Activated CD4-positive, CD25-positive, alpha-beta regulatory T cell treated with anti-CD3 and anti-CD28 coated beads, Interleukin-2, amount 50 U/mL, for 24 hours (primary cell): Measurements from ENCODE around the gene PKHD1.

ENCODE experiments used
- ATAC-seq, 2 donors: fragments of 150-1000 bp; cut with Tn5 transposase; one replicate each; pipeline ENCODE4 v1.10.0; 2021; ENCODE audit warnings: mild to moderate bottlenecking in 1 of 2, moderate library complexity in 1 of 2

Gene PKHD1

GRCh38 chr6:51777618-51778017, 309.8 kb downstream of the PKHD1 start:
- no peak for ATAC-seq

GRCh38 chr6:51775942-51776860, 311.2 kb downstream of the PKHD1 start:
- ATAC-seq, result no peak

DNA sequence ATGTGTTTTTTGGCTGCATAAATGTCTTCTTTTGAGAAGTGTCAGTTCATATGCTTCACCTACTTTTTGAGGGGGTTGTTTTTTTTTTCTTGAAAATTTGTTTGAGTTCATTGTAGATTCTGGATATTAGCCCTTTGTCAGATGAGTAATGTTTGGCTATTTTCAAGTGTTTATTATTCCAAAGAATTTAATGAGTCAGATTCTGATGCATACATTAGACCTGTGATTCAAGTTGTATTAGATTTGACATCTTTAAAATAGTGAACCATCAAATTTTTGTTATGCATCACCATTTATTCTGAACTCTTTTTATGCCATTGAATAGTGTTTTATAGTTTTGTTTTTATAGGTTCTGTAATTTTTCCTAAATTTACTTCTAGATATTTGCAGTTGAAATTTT, 319.3 kb downstream of the PKHD1 start:
- ATAC-seq, result no peak

DNA sequence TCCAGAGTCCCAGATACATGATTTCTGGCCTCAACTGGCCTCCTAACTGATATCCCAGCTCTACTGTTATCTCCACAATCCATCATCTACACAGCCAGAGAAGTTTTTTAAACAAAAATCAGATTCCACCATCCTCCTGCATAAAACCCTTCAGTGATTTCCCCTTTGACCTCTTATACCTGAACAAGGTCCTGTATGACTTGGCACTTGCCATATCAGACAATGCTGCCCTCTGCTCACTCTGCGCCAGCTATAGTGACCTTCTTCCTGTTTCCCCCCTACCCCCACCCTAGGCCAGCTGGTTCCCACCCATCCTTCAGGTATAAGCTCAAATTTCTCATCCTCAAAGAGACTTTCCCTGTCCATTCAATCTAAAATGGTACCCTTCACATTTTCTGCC, 322.2 kb downstream of the PKHD1 start:
- no peak for ATAC-seq

GRCh38 chr6:51753635-51754034, 333.8 kb downstream of the PKHD1 start:
- no peak for ATAC-seq

GRCh38 chr6:51743999-51744398, 343.4 kb downstream of the PKHD1 start:
- ATAC-seq, result no peak

GRCh38 chr6:51740658-51741057, 346.8 kb downstream of the PKHD1 start:
- ATAC-seq, result no peak

GRCh38 chr6:51738614-51739013, 348.8 kb downstream of the PKHD1 start:
- ATAC-seq, result no peak

DNA sequence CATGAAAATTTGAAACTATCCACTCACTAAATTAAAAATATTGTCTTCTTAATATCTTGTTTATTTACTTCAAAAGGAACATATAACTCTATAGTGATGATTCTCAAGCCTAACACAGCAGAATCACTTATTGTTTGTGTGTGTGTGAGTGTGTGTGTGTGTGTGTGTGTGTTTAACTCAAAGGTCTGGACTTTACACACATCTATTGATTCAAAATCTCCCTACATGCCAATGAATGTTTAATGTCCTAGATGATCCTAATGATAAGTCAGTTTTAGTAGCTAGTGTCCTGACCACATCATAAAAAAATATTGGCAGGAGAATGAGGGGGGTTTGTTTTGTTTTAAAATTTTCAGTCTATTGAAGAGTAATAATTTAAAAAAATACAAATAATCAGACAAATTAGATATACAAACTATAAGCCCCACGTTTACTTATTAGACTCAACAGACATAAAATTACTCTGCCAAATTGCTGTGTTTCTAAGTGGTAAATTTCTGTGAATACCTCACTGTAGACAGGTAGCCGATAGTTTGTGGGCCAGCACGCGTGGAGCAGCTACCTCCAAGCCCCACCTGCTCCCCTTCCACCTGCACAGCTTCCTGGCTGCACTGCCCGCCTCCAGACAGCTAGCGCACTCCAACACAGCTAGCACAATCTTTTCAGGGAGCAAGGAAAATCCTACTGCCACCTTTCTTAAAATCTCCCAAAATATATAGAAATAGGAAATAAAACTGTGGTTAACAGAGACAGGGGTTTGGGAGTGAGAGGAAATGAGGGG, 349.6 kb downstream of the PKHD1 start:
- no peak for ATAC-seq

DNA sequence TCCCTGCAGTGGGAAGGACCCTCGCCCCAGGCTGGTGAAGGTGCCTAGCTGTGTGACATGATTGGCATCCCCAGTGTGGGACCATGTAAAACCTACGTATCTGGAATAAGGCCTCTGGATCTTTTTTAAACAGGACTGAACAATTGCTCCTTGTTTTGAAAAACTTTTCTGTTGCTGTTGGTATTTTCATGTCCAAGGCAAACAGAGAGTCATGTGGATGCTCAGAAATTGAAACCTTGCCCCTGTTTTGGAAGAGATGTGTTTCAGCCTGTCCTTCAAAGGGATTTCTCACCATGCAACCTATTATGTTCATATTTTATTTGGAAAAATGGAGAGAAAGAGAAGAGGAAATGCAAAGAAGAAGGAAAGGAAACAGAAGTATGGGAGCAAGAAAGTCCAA, 362.3 kb downstream of the PKHD1 start:
- no peak for ATAC-seq

- no peak for ATAC-seq
These were observed 367.1 kb downstream of the PKHD1 start for GRCh38 chr6:51720327-51720726.

DNA sequence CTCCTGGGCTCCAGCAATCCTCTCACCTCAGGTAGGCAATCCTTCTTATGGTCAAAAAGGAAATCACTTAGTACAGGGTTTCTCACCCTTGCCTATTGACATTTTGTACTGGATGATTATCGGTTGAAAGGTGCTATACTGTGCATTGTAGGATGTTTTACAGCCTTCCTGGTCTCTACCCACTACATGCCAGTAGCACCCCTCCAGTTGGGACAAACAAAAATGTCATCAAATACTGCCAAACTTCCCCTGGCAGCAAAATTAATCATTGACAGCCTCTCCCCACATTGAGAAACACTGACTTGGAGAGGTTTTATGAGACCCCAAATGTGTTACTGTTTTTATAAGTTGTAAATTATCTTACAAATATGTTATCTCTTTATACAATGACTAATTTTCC, 368.1 kb downstream of the PKHD1 start:
- ATAC-seq, result no peak

GRCh38 chr6:51718533-51718932, 368.9 kb downstream of the PKHD1 start:
- ATAC-seq, result no peak

- ATAC-seq, result no peak
These were observed 369.9 kb downstream of the PKHD1 start for GRCh38 chr6:51717477-51717876.

- no peak for ATAC-seq
These were observed 375.5 kb downstream of the PKHD1 start for GRCh38 chr6:51711876-51712275.

- no peak for ATAC-seq
These were observed 381.3 kb downstream of the PKHD1 start for GRCh38 chr6:51706086-51706485.

DNA sequence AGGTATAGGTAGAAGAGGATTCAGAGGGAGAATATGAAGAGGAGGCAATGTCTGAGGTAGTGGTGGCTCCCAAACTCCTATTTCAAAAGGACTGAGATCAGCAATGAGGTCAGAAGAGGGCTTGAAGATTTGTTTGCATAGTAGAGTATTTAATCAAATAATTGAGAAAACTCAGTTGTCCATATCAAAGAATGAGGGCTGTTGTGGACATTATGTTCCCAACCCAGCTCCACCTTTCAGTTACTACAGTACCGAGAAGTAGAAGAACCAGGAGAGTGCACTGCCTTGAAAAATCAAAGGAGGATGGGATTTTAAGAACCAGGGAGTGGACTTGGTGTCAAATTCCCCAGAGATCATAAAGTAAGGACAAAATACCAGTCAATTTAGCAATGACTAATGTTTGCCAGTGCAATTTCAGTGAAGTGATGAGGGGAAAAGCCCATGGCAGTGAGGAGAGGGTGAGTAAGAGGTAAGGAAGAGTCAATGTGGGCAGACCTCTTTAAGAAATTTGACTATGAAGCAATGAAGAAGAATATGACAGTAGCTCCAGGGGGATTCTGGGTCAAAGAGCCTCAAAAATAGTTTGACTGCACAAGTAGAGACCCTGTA, 382.4 kb downstream of the PKHD1 start:
- no peak for ATAC-seq

DNA sequence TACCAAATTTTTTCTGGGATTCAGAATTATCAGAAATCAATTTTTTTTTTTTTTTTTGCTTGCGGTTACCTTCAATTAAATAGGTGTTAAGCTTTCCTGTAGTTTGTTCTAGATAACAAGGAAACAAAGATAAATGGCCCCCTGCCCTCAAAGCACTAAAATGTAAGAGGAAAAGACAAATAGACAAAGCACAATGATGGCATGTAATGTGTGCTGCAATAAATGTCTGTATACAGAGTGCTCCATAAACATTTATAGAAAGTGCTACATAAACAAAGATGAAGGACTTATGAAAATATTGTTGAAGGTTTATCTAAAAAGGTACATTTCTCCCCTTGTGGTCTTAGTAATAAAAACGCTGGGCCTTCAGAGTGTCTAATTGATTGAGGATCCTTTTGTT, 384.6 kb downstream of the PKHD1 start:
- ATAC-seq, result no peak

DNA sequence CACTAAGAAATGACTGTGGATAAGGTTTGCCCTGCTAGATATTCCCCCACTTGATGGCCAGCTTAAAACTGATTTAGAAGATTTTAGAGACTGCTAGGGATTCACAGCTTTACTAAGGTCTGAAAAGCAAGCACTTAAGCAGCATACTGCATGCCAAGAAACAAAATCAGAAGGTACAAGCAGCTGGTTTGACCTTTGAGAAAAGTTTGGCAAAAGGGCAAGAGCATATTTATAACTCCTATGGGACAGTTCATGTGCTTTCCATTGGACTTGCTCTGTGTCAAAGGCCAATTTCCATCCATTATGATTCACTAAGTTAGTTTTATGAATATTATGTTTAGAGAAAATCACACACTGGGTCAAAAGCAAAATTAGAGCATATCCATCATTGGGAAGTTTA, 402.8 kb downstream of the PKHD1 start:
- ATAC-seq, result no peak

- no peak for ATAC-seq
These were observed 403.4 kb downstream of the PKHD1 start for GRCh38 chr6:51684038-51684437.

DNA sequence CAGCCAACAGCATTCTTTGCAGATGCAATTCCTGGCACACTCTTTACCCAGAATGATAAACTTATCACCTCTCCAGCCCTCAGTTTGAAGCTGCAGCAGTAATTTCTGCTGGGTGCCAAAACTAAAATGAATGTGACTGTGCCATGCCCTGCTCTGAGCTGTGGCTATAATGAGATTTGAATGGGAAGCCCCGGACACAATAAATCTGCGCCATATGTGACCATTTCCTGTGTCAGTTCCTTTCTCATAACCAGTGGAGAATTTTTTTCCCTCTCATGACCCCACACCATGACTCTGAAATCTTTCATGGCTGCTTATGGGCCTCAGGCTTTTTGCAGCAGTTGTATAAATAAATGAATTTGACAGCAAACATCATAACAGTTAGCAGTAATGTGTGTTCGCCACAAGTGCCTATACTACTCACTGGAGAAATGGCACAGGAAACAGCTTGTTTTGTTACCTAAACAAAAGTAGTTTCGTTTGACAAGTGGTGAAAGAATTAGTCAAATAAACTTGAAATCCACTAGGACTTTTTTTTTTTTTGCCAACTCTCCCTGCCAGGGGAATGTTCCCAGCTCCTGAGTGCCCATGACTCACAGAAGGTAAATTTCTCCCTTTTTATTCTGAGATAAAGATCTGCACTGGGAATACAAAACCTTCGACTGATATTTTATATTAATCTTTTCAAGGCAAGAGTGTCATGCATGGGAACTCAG, 408.4 kb downstream of the PKHD1 start:
- no peak for ATAC-seq

DNA sequence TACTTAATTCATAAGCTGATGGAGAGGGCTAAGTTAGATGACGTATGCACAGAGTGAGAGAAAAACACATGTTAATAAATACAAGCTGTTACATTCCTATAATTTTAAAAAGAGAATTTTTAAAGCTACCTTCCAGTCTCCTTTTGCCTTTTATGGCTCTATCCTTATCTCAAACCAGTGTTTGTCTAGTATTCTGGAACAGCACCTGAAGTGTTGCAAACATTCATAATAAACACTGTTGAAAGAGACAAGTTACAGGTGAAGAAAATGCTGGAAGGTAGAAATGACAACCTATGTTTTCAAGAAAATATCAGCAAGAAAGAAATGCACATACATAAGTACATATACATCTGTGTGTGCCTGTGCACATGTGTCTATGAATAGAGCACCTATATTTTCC, 409.1 kb downstream of the PKHD1 start:
- no peak for ATAC-seq

DNA sequence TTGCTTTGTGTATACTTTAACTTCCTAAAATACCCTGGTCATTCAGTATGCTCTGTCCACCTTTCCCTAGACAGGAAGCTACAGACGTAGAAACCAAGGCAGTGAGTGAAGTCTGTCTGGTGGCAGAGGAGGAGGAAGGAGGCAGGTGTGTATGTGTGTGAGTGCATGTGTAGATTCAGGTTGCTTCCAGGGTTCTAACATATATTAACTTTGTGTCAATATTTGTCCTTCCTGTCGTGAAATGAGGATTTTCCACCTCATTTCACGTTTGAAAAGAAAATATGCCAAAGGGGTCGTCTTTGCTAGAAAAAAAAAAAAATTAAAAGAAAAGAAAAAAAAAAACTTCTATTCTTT, 411.5 kb downstream of the PKHD1 start:
- no peak for ATAC-seq
